ENCODE measurements around the gene ESRRG. TPM values are rescaled to one million over a fixed set of nuclear protein-coding genes. Genes with fewer than 3 reads are reported as not detected.
"Not testable (repeated sequence)": the region's sequence is repeated elsewhere in the genome, so short reads cannot be mapped to it uniquely, and the experiment has no call there.

ESRRG gene
- total RNA-seq, 1 donor from 2014 or later, result 1.5 TPM

GRCh38 chr1:216705676-216706075 lies 17.6 kb downstream of the ESRRG start:
- Mint-ChIP-seq H3K4me3 (no peak overlapping the region), H3K9me3 (no peaks in the 10 kb centered on the region), H3K27ac (ENCODE audit: unreplicated experiment) (no peak overlapping the region), H3K4me1 (peaks cover 4% of the 10 kb centered on the region), H3K36me3 (ENCODE audit: low read depth) (no peaks in the 10 kb centered on the region), H3K27me3 (ENCODE audit: low read depth) (no peaks in the 10 kb centered on the region)
- DNase-seq (ENCODE audit: low read depth, low spot score), result no peak
- TF ChIP-seq CTCF (conservative IDR thresholded peaks at IDR 0.05), result no peak

GRCh38 chr1:216704065-216704464 lies 19.2 kb downstream of the ESRRG start:
- H3K9me3 Mint-ChIP-seq; H3K27ac Mint-ChIP-seq (ENCODE audit: unreplicated experiment); H3K27me3 Mint-ChIP-seq (ENCODE audit: low read depth); H3K4me1 Mint-ChIP-seq; H3K36me3 Mint-ChIP-seq (ENCODE audit: low read depth); DNase-seq (ENCODE audit: low read depth, low spot score); H3K4me3 Mint-ChIP-seq: not testable (repeated sequence)

- peaks cover 2% of the 10 kb centered on the region for H3K9me3 Mint-ChIP-seq
- TF ChIP-seq CTCF (conservative IDR thresholded peaks at IDR 0.05), result no peak
- H3K36me3 Mint-ChIP-seq (ENCODE audit: low read depth), result no peaks in the 10 kb centered on the region
- H3K4me3 Mint-ChIP-seq, result no peak overlapping the region
- no peak for DNase-seq (ENCODE audit: low read depth, low spot score)
- no peak overlapping the region for H3K27ac Mint-ChIP-seq (ENCODE audit: unreplicated experiment)
- peaks cover 4% of the 10 kb centered on the region for H3K4me1 Mint-ChIP-seq
- H3K27me3 Mint-ChIP-seq (ENCODE audit: low read depth), result no peaks in the 10 kb centered on the region
These were observed 21.1 kb downstream of the ESRRG start for GRCh38 chr1:216702170-216702569.

GRCh38 chr1:216700779-216701178 lies 22.4 kb downstream of the ESRRG start:
- H3K27ac Mint-ChIP-seq (ENCODE audit: unreplicated experiment), result no peak overlapping the region
- no peak overlapping the region for H3K4me3 Mint-ChIP-seq
- no peaks in the 10 kb centered on the region for H3K27me3 Mint-ChIP-seq (ENCODE audit: low read depth)
- H3K4me1 Mint-ChIP-seq, result peaks cover 4% of the 10 kb centered on the region
- DNase-seq (ENCODE audit: low read depth, low spot score), result no peak
- H3K36me3 Mint-ChIP-seq (ENCODE audit: low read depth), result no peaks in the 10 kb centered on the region
- H3K9me3 Mint-ChIP-seq, result peaks cover 2% of the 10 kb centered on the region
- no peak for TF ChIP-seq CTCF (conservative IDR thresholded peaks at IDR 0.05)

- no peak for DNase-seq (ENCODE audit: low read depth, low spot score)
- no peak for TF ChIP-seq CTCF (conservative IDR thresholded peaks at IDR 0.05)
- Mint-ChIP-seq H3K27ac (ENCODE audit: unreplicated experiment) (no peak overlapping the region), H3K27me3 (ENCODE audit: low read depth) (peaks cover 9% of the 10 kb centered on the region), H3K4me1 (peaks cover 11% of the 10 kb centered on the region), H3K4me3 (no peak overlapping the region), H3K9me3 (no peaks in the 10 kb centered on the region), H3K36me3 (ENCODE audit: low read depth) (no peaks in the 10 kb centered on the region)
These were observed 31.5 kb downstream of the ESRRG start for GRCh38 chr1:216691710-216692109.

- Mint-ChIP-seq H3K4me1 (peaks cover 19% of the 10 kb centered on the region), H3K4me3 (no peak overlapping the region), H3K36me3 (ENCODE audit: low read depth) (no peaks in the 10 kb centered on the region), H3K9me3 (no peaks in the 10 kb centered on the region), H3K27ac (ENCODE audit: unreplicated experiment) (no peak overlapping the region), H3K27me3 (ENCODE audit: low read depth) (peaks cover 9% of the 10 kb centered on the region)
- DNase-seq (ENCODE audit: low read depth, low spot score), result no peak
- TF ChIP-seq CTCF (conservative IDR thresholded peaks at IDR 0.05), result no peak
These were observed 32.6 kb downstream of the ESRRG start for GRCh38 chr1:216690603-216691002.

Data from neural crest cell (in vitro differentiated cells).